HG03175 (cell line): ENCODE results near the gene RPL9.
"Not testable (repeated sequence)": the region's sequence is repeated elsewhere in the genome, so short reads cannot be mapped to it uniquely, and the experiment has no call there.

Experiments
- ATAC-seq: cut with Tn5 transposase; IDR thresholded peaks from one replicate; pipeline ENCODE4 v1.9.1; 2021; ENCODE audit warnings: mild to moderate bottlenecking, moderate library complexity; ENCODE audit not compliant: unreplicated experiment

RPL9 gene

GRCh38 chr4:39467464-39467863 is 8.7 kb upstream of the RPL9 start:
- no peak for ATAC-seq

GRCh38 chr4:39466747-39467146 is 8.0 kb upstream of the RPL9 start:
- ATAC-seq = no peak

- ATAC-seq = no peak
Observed at GRCh38 chr4:39464886-39465501, 6.3 kb upstream of the RPL9 start.

- ATAC-seq = not testable (repeated sequence)
Observed at GRCh38 chr4:39458161-39458504, 589 bp downstream of the RPL9 start.

- ATAC-seq = no peak
Observed at GRCh38 chr4:39456946-39457763, 1.6 kb downstream of the RPL9 start.

GRCh38 chr4:39455486-39455885 is 3.2 kb downstream of the RPL9 start:
- ATAC-seq = no peak

- no peak for ATAC-seq
Observed at GRCh38 chr4:39453738-39454137, 5.0 kb downstream of the RPL9 start.

- no peak for ATAC-seq
Observed at GRCh38 chr4:39452860-39453587, 5.7 kb downstream of the RPL9 start.

GRCh38 chr4:39452153-39452859 is 6.4 kb downstream of the RPL9 start:
- no peak for ATAC-seq

GRCh38 chr4:39451423-39452023 is 7.2 kb downstream of the RPL9 start:
- ATAC-seq = no peak

- ATAC-seq = no peak
Observed at GRCh38 chr4:39450618-39451017, 8.1 kb downstream of the RPL9 start.

GRCh38 chr4:39446842-39447573 is 11.7 kb downstream of the RPL9 start:
- peak; percentile 92 for ATAC-seq

GRCh38 chr4:39446483-39446841 is 12.3 kb downstream of the RPL9 start:
- no peak for ATAC-seq

GRCh38 chr4:39442998-39443397 is 15.7 kb downstream of the RPL9 start:
- no peak for ATAC-seq

GRCh38 chr4:39441593-39441992 is 17.1 kb downstream of the RPL9 start:
- no peak for ATAC-seq

GRCh38 chr4:39435659-39436563 is 22.8 kb downstream of the RPL9 start:
- ATAC-seq = no peak

GRCh38 chr4:39433878-39434492 is 24.7 kb downstream of the RPL9 start:
- no peak for ATAC-seq

GRCh38 chr4:39429476-39430334 is 29.0 kb downstream of the RPL9 start:
- ATAC-seq = no peak
